ENCODE measurements around the gene KCNJ5.

The KCNJ5 gene

DNA sequence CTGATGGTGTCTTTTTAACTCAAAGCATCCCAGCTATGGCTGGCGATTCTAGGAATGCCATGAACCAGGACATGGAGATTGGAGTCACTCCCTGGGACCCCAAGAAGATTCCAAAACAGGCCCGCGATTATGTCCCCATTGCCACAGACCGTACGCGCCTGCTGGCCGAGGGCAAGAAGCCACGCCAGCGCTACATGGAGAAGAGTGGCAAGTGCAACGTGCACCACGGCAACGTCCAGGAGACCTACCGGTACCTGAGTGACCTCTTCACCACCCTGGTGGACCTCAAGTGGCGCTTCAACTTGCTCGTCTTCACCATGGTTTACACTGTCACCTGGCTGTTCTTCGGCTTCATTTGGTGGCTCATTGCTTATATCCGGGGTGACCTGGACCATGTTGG is 20.1 kb downstream of the KCNJ5 start:
- TF ChIP-seq, protein P1, sequence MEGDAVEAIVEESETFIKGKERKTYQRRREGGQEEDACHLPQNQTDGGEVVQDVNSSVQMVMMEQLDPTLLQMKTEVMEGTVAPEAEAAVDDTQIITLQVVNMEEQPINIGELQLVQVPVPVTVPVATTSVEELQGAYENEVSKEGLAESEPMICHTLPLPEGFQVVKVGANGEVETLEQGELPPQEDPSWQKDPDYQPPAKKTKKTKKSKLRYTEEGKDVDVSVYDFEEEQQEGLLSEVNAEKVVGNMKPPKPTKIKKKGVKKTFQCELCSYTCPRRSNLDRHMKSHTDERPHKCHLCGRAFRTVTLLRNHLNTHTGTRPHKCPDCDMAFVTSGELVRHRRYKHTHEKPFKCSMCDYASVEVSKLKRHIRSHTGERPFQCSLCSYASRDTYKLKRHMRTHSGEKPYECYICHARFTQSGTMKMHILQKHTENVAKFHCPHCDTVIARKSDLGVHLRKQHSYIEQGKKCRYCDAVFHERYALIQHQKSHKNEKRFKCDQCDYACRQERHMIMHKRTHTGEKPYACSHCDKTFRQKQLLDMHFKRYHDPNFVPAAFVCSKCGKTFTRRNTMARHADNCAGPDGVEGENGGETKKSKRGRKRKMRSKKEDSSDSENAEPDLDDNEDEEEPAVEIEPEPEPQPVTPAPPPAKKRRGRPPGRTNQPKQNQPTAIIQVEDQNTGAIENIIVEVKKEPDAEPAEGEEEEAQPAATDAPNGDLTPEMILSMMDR (IDR thresholded peaks at IDR 0.05) = no peak

DNA sequence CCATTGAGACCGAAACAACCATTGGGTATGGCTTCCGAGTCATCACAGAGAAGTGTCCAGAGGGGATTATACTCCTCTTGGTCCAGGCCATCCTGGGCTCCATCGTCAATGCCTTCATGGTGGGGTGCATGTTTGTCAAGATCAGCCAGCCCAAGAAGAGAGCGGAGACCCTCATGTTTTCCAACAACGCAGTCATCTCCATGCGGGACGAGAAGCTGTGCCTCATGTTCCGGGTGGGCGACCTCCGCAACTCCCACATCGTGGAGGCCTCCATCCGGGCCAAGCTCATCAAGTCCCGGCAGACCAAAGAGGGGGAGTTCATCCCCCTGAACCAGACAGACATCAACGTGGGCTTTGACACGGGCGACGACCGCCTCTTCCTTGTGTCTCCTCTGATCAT is 20.5 kb downstream of the KCNJ5 start:
- TF ChIP-seq, protein P1 (IDR thresholded peaks at IDR 0.05) = no peak

DNA sequence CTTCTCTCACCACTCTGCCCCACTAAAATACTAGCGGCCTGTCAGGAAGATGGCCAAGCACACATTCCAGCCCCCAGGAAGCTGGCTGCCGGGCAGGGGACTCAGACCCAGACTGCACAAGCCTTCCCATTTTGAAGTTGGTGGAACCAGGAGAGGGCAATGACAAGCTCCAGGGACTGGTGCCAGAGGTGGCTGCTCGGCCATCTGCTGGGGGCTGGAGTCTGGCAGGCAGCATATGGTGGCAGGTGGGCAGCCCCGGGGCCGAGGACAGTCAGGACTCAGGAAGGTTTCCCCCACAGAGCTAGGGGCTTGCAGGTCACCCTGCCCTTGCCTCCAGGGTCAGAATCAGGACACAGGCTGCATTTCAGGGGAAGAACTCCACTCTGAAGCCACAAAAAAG is 22.6 kb downstream of the KCNJ5 start:
- TF ChIP-seq, protein P1 (IDR thresholded peaks at IDR 0.05) = no peak

DNA sequence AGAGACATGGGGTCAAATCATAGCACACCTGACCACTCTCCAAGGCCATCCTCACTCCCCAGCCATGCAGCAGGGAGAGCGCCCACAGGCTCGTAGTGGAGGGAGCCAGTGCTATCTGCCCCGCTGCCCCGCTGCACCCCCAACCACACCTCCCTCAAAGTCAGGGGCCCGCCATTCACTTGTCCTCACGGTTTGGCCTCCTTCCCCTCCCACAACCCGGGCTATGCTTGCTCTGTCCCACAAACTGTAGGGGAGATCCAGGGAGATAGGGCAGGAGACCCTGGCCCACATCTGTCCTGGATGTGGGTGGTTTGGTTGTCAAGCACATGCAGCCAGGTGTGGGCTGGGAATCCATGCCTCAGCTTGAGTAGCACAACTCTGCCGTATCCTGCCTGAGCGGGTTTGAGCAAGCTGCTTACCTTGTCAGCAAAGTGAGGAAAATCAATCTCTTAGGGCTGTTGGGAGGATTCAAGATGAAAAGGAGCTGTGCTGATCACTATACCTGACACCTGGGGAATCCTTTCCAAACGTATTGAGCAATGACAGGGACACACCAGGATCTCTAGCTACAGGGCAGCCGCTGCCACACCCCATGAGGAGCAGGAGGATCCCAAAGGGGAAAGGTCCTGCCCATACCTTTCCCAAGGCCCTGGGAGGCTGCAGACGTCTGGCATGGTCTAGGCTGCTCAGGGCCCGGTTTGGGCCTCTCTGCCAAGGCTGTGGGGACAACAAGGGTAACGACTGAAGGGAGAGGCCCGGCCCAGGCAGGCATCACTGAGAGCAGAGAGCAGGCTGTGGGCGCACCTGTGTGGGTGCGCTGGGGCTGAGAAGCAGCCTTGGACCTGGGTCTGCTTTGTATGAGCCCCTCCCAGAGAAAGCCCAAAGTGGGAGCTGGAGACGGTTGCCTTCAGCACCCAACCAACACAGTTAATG is 23.3 kb downstream of the KCNJ5 start:
- TF ChIP-seq, protein P1 (IDR thresholded peaks at IDR 0.05) = no peak

DNA sequence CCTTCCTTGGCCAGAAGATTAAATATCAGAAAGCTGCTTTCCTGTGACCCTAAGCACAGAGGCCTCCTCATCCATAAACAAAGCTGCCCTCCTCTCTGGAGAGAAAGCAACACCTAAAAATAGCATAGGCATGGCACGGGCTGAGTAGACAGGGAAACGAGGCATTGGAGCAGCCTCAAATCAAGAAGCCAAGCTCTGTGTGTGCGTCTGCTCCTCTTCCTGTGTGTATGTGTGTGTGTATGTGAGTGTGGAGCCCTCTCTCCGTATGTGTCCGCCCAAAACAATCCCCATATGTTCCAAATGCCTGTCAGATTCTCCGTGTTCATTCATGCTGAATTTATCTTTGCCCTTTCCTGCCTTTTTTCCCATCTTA is 24.0 kb downstream of the KCNJ5 start:
- TF ChIP-seq, protein P1 (IDR thresholded peaks at IDR 0.05) = no peak

DNA sequence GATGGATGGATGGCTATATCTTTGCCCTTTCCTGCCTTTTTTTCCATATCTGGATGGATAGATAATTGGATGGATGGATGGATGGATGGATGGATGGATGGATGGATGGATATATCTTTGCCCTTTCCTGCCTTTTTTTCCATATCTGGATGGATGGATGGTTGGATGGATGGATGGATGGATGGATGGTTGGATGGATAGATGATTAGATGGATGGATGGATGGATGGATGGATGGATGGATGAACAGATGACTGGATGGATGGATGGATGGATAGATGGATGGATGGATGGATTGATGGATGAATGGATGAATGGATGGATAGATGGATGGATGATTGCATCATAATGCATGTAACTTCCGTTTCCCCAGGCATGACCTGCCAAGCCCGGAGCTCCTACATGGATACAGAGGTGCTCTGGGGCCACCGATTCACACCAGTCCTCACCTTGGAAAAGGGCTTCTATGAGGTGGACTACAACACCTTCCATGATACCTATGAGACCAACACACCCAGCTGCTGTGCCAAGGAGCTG is 24.9 kb downstream of the KCNJ5 start:
- TF ChIP-seq, protein P1 (IDR thresholded peaks at IDR 0.05) = no peak

DNA sequence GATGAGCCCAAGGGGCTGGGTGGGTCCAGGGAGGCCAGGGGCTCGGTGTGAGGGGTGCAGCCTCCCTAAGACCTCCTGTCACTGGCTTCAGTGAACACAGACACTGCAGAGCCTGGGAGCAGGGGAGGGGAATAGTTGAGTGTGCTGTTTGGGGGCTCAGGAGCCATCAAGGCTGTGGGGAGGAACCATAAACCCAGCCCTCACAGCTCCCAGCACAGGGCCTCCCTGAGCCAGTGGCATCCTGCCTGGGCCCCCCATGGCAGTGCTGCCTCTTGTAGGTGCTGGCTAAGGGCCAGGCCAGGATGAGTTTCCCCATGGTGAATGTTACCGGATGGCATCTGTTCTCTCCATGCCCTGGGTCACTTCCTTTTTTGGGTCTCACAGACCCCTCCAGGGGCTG is 25.5 kb downstream of the KCNJ5 start:
- TF ChIP-seq, protein P1 (IDR thresholded peaks at IDR 0.05) = no peak
